NK-92 (cell line): Measurements from ENCODE around the gene ARL6IP5.

Source experiments
- DNase-seq: peaks from one replicate; lab custom pipeline; 2025; ENCODE audit not compliant: unreplicated experiment; lab: John Stamatoyannopoulos, UW

ARL6IP5 gene, protein sequence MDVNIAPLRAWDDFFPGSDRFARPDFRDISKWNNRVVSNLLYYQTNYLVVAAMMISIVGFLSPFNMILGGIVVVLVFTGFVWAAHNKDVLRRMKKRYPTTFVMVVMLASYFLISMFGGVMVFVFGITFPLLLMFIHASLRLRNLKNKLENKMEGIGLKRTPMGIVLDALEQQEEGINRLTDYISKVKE

DNA sequence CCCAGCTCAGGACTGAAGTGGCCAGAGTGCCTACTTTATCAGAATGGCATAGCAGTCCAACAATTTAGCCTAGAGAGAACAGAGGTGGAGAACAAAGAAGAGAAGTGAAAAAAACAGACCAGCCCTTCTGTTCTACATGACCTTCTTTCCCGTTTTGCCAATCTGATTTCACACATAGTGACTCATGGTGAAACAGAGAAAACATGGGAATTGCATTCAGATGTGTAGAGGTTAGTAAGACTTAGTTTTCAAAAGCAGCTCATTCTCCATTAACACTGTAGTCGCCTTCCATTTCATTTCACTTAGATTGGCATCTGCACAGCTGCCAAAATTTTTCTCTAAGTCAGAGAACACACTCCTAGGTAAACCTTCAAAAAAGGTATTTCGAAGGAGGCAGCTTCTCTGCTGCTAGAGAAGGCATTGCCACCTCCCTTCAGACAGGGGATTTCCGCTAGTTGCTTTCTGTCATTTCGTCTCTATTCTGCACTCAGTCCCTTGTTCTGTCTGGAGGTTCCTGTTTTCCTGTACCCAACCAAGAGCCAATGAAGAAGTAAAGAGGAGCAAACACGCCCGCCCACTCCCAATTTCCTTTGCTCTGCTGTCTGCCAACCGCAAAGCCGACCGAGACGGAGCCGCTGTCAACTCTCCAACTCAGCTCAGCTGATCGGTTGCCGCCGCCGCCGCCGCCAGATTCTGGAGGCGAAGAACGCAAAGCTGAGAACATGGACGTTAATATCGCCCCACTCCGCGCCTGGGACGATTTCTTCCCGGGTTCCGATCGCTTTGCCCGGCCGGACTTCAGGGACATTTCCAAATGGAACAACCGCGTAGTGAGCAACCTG is at the start of gene ARL6IP5:
Gene ARL6IP5, plus strand, starts transcription at position 612 of the 842 bp plus-strand sequence. Its CDS starts 111 bp downstream, at position 723.
- peak; percentile 70 for DNase-seq

GRCh38 chr3:69044608-69045007 is 40.1 kb upstream of the ARL6IP5 start:
- no peak for DNase-seq

DNA sequence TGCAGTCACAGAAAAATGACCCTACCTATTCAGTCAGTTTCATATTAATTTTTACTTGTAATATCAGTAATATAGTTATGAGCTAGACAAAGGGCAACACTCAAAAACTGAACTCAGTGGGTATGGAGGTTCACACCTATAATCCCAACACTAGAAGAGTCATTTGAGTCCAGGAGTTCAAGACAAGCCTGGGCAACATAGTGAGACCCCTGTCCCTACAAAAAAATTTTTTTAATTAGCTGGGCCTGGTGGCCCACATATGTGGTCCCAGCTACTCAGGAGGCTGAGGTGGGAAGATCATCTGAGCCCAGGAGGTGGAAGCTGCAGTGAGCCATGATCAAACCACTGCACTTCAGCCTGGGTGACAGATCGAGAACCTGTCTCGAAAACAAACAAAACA is 35.7 kb upstream of the ARL6IP5 start:
- DNase-seq = no peak

GRCh38 chr3:69051756-69052471 is 32.8 kb upstream of the ARL6IP5 start, which contains the start of gene TMF1:
Gene TMF1 (minus strand): TSS chr3:69052333. CDS start chr3:69052086, 247 bp downstream.
- DNase-seq = no peak

DNA sequence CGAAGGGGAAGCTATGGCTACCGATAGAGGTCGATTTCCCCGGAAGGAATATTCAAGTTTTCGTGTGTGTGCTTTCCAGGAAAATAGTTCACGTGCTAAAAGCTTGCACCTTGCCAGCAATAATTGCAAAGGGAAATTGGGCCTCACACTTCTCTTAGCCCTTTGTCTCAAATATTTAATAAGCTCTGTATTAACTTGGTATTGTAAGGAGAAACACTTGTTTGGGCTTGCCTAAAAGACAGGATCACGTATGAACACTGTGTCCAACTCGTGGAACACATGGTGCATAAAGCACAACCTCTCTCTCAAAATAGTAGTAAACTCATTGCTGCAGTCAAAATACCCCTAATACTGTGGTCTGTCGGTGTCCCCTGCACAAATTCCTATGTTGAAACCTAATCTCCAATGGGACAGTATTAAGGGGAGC is 32.3 kb upstream of the ARL6IP5 start:
- DNase-seq = no peak

DNA sequence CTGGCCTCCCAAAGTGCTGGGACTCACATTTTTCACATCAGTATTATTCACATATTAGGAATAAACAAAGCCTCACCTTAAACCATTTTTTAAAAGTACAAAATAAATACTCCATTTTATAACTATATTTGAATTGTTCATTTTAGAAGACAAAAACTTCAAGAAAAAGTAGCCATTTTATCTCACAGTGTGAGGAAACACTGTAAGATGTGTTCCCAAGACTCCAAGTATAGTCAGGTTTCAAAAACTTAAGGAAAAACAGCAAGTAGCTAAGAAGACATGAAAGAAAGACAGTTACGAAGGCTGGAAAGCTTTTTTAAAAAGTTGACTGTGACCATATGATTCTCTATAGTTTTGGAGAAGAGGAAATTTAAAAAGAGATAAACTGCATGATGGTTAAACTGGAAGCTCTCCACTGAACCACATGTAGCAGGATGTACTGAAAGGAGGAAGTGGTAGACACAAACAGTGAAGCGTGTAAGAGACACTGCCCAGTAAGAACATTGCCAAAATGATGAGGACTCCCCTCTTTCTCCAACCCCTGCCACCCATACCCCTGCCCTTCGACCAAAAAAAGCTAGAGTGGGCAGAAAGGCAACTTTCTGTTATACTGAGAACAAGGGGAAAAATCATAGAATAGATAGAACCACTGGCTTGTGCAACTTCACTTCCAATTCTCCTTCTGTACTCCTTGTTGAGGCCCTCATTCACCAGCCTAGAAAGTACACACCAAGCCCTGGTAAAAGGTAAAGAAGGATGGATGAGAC is 26.4 kb upstream of the ARL6IP5 start:
- no peak for DNase-seq

DNA sequence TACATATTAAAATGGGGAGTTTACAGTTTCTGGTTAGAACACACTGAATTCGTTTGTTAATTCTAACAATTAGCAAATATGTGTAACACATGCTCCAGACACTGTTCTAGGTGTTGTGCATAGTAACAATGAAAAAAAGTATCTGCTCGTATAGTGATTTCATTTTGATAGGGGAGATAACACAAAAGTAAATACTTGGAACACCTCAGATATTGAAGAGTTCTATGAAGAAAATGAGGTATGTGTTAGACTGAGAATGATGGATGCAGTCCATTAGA is 25.9 kb upstream of the ARL6IP5 start:
- no peak for DNase-seq

DNA sequence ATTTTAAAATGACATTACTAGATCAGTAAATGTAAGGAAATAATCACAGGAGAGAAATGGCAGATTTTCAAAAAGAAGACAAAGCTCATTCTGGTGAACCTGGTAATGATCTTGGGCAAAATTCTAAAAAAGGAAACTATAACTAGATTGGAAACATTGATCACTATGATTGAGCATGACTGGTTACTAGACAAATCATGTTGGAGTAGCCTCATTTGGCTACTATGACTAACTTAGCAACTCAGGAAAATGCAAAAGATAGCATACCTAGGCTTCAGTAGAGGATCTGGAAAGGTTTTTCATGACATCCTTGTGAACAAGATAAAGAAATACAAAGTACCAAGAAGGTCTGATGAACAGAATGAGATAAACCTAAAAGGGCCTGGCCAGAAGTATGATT is 25.0 kb upstream of the ARL6IP5 start:
- no peak for DNase-seq

DNA sequence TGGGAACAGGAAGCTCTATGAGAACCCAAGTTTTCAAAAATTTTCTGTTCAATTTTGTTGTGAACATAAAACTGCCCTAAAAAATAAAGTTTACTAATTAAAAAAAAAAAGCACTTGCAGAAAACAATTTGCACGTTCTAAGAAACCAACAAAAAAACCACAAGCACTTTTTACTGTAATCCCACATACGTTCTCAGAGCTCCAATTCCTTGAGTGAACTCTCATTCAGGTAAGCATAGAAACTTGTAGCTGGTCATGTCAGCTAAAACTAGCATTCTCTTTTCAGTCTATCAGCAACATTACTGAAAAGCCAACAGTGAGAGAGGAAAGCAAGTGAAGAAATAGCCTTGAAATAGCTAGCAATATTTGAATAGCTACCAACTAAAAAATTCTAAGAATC is 21.1 kb upstream of the ARL6IP5 start:
- no peak for DNase-seq

- no peak for DNase-seq
Observed at GRCh38 chr3:69065318-69065964, 19.3 kb upstream of the ARL6IP5 start.

GRCh38 chr3:69066121-69066520 is 18.6 kb upstream of the ARL6IP5 start:
- no peak for DNase-seq

GRCh38 chr3:69072928-69073327 is 11.8 kb upstream of the ARL6IP5 start:
- DNase-seq = no peak

DNA sequence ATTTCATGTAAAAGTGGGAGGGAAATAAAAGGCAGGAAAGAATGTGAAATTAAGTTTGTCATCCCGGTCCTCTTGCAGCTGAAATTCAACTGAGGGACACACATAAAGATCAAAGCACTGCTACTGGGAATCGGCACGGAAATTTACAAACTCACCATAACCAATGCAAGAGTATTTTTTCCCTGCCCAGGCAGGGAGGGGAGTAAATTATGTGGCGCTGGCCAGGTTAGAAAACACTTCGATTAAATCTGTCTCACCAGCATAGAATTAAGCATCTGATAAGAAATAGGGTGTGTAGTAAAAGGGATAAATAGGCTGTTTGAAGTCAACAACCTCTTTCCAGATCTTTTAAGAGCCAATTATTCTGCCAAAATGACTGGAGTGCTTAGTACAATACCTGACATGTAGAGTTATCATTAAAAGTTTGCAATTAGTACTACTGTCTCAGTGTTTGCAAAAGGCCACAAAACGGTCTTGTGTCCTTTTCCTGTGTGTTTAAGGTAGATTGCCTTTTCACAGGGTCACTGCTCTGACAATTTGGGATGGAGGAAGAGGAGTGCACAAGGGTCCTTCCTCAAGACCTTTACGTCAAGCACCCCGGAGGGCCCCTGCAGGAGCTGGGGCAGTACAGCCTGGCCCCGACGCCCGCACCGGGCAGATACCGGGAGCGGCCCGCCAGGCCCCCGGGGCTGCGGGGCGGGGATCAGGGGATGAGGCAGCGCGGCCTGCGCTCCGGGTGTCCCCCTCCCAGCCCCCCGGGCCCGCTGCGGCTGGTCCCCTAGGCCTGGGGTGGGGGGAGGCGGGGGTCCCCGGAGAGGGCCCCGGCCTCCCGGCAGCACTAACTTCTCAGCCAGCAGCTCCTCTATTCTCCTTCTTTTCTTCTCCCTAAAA is 5.2 kb upstream of the ARL6IP5 start:
- no peak for DNase-seq

DNA sequence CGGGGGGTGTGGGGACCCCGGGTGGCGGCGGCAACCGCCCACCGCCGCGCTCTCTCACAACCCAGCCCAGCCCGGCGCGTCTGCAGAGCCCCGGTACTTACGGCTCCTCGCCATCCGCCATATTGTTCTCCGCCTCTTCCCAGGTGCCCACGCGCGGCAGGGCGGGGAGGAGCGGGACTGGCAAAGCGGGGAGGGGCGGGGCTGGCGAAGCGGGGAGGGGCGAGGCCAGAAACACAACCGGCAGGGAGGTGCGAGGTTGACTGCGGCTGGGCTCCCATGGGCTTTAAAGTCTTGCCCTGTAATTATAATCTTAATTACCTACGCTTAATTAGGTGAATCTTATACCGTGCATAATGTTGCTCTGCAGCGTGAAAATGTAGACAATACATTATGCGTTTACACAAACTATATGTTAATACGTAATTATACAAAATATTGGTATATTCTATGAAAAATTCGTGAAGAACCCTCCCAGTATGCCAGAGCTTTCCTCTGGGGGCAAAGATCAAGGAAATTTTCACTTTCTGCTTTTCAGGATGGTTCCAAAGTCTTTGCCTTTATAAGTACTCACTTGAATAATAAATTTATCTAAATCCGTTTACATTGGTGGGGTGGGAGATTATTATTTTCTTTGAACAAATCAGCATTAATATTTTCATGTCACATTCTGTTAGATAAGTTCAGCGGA is 4.4 kb upstream of the ARL6IP5 start, which contains the start of gene UBA3:
Gene UBA3, minus strand, starts transcription at position 133 of the 688 bp plus-strand sequence. Its CDS starts 12 bp downstream, at position 121.
- peak; percentile 52 for DNase-seq

DNA sequence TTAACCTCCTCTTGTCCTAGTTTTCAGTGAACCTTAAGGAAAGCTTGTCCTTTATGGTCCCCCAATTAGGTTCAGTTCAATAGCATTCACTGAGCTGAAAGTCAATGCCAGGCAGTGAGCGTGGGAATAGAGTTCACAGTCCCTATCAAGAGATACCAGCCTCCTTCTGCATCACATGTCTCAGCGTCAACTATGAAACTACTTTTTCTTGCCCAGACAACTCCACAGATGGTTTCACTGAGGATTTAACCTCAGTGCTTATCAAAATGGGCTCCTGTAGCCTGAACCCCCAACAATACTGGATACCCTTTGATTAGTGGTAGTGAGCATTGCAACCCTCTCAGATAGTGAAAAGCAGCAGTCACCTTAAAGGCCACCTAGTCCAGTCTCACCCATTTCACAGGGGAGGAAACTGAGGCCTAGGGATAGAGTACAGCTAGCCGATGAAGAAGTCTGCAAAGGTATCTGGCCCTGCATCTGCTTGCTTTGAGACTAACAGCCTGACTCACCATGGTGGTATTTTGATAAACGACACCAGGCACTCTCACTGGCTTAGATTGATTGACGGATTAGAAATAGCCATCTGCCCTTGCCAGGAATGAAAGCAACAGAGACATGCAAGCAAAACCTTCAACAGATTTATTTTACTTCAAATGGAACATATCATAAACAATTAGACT is 3.0 kb upstream of the ARL6IP5 start:
- no peak for DNase-seq

DNA sequence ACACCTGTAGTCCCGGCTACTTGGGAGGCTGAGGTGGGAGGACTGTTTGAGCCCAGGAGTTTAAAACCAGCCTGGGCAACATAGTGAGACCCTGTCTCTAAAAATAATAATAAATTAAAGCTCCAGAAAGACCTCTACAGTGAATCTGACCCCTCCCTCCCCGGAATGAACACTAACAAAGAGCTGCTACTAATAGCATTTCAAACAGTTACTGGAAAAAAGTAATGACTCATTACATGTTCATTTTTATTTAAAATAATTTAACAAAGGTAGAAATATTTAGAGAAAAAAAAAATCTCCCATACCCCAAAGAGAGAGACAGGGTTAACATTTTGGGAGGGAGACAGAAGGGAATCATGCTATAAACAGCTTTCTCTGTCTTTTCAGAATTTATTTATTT is 2.4 kb upstream of the ARL6IP5 start:
- no peak for DNase-seq

DNA sequence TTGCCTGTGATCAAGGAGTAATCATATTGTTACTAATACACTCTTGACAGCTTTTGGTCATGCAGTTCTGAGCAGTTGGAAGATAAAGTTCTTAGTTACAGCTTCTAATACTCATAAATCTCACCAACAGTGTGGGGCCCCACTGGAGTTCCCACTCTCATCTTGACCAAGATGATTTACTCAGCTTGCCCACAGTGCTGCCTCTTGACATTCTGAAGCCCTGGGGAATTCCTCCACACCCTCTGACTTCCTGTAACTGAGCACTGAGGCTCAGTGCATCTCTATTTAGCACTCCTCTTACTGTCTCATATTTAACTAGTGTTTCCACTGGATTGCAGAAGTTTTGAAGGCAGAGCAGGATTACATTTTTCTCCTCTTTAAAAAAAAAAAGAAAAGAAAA is 1.9 kb upstream of the ARL6IP5 start:
- DNase-seq = no peak

- DNase-seq = no peak
Observed at GRCh38 chr3:69085168-69085832, 563 bp downstream of the ARL6IP5 start.
